ENCODE measurements around the gene PLXNA2.

- no peak for TF ChIP-seq REST (IDR thresholded peaks at IDR 0.05; ENCODE audit: insufficient read depth in 1 of 2, low read depth in 2 of 2, low read length in 2 of 2)
- TF ChIP-seq POLR2AphosphoS5 (IDR thresholded peaks at IDR 0.05; ENCODE audit: low read depth, low read length), result no peak
These were observed 182.6 kb downstream of the PLXNA2 start for GRCh38 chr1:208061632-208062031.
